Fibroblast of lung (primary cell): Measurements from ENCODE around the gene ACO2. TPM values are rescaled to one million over a fixed set of nuclear protein-coding genes. Genes with fewer than 3 reads are reported as not detected.

Experiments
- DNase-seq, 2 donors: peaks; one replicate each; pipeline versions ENCODE4 v3.0.0 to v3.0.0-alpha.2; 2010; ENCODE audit warnings: low read depth in 2 of 2
- H2AFZ ChIP-seq: 2 replicates; pipeline ENCODE4 v1.5.1; 2012; ENCODE audit warnings: low read length, control low read depth, inconsistent platforms
- H3K27ac ChIP-seq: 2 replicates; pipeline ENCODE4 v1.5.1; 2011; ENCODE audit warnings: low read length, control low read depth; ENCODE audit not compliant: insufficient read depth
- H3K27me3 ChIP-seq: 2 replicates; pipeline ENCODE4 v1.5.1; 2011; ENCODE audit warnings: mild to moderate bottlenecking, low read length; ENCODE audit not compliant: control insufficient read depth, insufficient read depth
- H3K36me3 ChIP-seq: 2 replicates; pipeline ENCODE4 v1.5.1; 2011; ENCODE audit warnings: low read length; ENCODE audit not compliant: control insufficient read depth, insufficient read depth
- H3K4me1 ChIP-seq: 2 replicates; pipeline ENCODE4 v1.5.1; 2011; ENCODE audit warnings: low read length; ENCODE audit not compliant: control insufficient read depth, insufficient read depth; ENCODE audit errors: extremely low read depth
- H3K4me2 ChIP-seq: 2 replicates; pipeline ENCODE4 v1.5.1; 2011; ENCODE audit warnings: low read length, control low read depth; ENCODE audit not compliant: insufficient read depth; ENCODE audit errors: extremely low read depth
- H3K4me3 ChIP-seq, 4 experiments: fragments of 200-600 bp in 1 of 4; sonication (generic) in 1 of 4; replicated peaks in 1 of 4; 2 replicates each; pipeline ENCODE4 v1.5.1; 2011 to 2016; ENCODE audit warnings: low read length in 4 of 4, low read depth in 3 of 4, mild to moderate bottlenecking in 3 of 4, control low read depth in 2 of 4, inconsistent platforms in 1 of 4, mixed read lengths in 1 of 4; ENCODE audit not compliant: insufficient read depth in 1 of 4; ENCODE audit errors: control extremely low read depth in 1 of 4
- H3K79me2 ChIP-seq: 2 replicates; pipeline ENCODE4 v1.5.1; 2012; ENCODE audit warnings: mild to moderate bottlenecking, low read length, inconsistent platforms; ENCODE audit not compliant: control insufficient read depth, insufficient read depth
- H3K9ac ChIP-seq: 2 replicates; pipeline ENCODE4 v1.5.1; 2011; ENCODE audit warnings: mild to moderate bottlenecking, low read length, control low read depth; ENCODE audit not compliant: insufficient read depth
- H3K9me3 ChIP-seq: 2 replicates; pipeline ENCODE4 v1.5.1; 2012; ENCODE audit warnings: low read depth, low read length; ENCODE audit not compliant: control insufficient read depth, insufficient read depth
- H4K20me1 ChIP-seq: 2 replicates; pipeline ENCODE4 v1.5.1; 2011; ENCODE audit warnings: low read length; ENCODE audit not compliant: control insufficient read depth, insufficient read depth; ENCODE audit errors: extremely low read depth
- CTCF ChIP-seq, 2 donors: IDR thresholded peaks in 1 of 2; conservative IDR thresholded peaks in 1 of 2; 1 replicate in 1 of 2; 2 replicates in 1 of 2; pipeline ENCODE4 v1.5.1; 2011 to 2012; ENCODE audit warnings: low read length in 2 of 2, control low read depth in 1 of 2, inconsistent platforms in 1 of 2, low read depth in 1 of 2, mild to moderate bottlenecking in 1 of 2
- EZH2 ChIP-seq: IDR thresholded peaks from 2 replicates; pipeline ENCODE4 v1.5.1; 2012; ENCODE audit warnings: low read length, control low read depth, mild to moderate bottlenecking; ENCODE audit errors: missing control alignments
- polyA plus RNA-seq, 2 donors: library from polyadenylated mRNA; depleted of rRNA in 1 of 2; stranded (reverse) in 1 of 2; unstranded in 1 of 2; fragments of >200 nt; gene quantifications; 2 replicates each; pipeline ENCODE4 v1.2.1, GENCODE V29; 2011 to 2012; ENCODE audit warnings: missing spikeins in 1 of 2
- total RNA-seq: library from RNA; depleted of rRNA; stranded (reverse); fragments of >200 nt; gene quantifications from 2 replicates; pipeline ENCODE4 v1.2.1, GENCODE V29; 2014

ACO2 gene
- total and polyA plus RNA-seq, 2 donors (not counting 1 experiment from before 2014, with no cell fraction given): 37.6 to 80.3 TPM

DNA sequence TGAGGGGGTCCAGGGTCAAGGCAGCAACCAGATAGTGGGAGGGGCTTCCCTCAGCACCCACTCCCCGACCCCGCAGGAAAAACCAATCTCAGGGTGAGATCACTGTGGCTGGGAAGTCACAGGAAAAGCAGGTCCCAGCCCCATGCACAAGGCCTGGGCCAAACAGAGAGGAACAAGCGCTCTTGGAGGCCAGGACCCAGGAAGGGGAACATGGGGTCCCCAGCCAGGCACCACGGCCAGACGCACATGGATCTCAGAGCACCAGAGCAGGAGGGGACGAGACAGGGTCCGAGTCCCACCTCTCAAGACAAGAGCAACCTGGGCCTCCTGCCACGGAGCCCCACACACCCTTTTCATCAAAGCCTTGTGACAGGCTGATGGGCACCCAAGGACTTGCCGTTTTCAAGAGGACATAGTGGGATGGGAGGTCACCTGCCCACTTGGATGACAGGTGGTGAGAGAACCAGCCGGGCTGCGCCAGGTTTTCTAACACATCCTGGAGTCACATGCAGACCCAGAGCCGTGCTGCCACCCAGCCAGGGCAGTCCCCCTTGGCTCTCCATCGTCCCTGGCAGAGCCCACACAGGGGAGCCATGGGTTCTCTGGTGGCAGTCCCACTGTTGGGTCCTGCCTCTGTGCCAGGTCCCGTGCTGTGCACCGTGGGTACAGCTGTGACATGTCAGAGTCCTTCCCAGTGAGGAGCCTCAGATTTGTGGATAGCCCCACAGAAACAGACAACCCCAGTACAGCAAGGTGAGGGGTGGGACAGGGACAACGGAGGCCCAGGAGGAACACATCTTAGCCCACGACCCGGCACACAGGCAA, 62.2 kb downstream of the ACO2 start:
- H3K4me3 ChIP-seq: no peak overlapping the region
- H3K27me3 ChIP-seq: no peaks in the 10 kb centered on the region
- no peaks in the 10 kb centered on the region for H4K20me1 ChIP-seq
- H3K9ac ChIP-seq: no peak overlapping the region
- H3K4me1 ChIP-seq: peaks cover 3% of the 10 kb centered on the region
- no peak overlapping the region for H3K27ac ChIP-seq
- H3K79me2 ChIP-seq: peaks cover 15% of the 10 kb centered on the region
- H3K4me2 ChIP-seq: no peak overlapping the region
- no peak for TF ChIP-seq EZH2
- no peak for TF ChIP-seq CTCF (conservative IDR thresholded peaks at IDR 0.05 in 1 of 2, IDR thresholded peaks at IDR 0.05 in 1 of 2; ENCODE audit: low read depth in 1 of 2, low read length in 2 of 2)
- no peaks in the 10 kb centered on the region for H3K9me3 ChIP-seq
- DNase-seq: no peak
- peaks cover 47% of the 10 kb centered on the region for H3K36me3 ChIP-seq
- no peak overlapping the region for H2AFZ ChIP-seq

DNA sequence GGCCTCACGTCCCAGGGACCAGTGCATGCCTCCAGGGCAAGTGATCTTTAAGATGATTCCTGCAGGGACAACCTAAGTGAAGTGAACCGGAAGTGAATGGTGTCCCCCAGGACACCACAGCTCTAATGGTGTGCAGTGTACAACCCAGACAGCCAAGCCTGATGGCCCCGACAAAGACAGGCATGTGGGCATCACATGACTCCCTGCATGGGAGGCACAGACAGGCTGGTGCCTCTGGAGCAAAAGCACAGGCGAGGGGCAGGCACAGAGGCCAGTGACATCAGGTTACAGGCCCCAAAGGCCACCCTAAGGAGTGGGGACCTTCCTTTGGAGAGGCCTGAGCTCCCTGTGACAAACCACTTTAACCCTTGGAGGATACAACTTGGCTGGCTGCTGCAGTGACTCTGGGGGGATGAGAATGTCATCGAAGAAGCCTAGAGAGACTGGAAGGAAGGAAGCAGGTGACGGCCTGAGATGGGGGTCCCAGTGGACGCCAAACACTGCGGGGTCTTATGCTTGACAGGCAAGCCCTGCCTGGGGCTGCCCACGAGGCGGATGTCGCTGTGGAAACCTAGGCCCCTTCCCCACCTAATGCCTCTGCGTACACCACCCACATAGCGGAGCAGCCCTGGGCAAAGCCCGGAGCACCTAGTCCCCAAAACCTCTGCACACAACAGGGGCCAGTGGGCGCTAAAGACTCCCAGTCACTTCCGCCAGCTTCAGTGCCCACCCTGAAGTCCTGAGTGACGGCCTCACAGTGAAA, 63.0 kb downstream of the ACO2 start:
- Histone ChIP-seq H3K4me1 (no peaks in the 10 kb centered on the region), H3K9ac (no peak overlapping the region), H3K9me3 (no peaks in the 10 kb centered on the region), H4K20me1 (no peaks in the 10 kb centered on the region), H3K4me2 (no peak overlapping the region), H3K27me3 (no peaks in the 10 kb centered on the region), H3K27ac (no peak overlapping the region), H3K79me2 (peaks cover 12% of the 10 kb centered on the region), H2AFZ (no peak overlapping the region), H3K4me3 (no peak overlapping the region), H3K36me3 (peaks cover 40% of the 10 kb centered on the region)
- TF ChIP-seq EZH2 (no peak), CTCF (conservative IDR thresholded peaks at IDR 0.05 in 1 of 2, IDR thresholded peaks at IDR 0.05 in 1 of 2; ENCODE audit: low read depth in 1 of 2, low read length in 2 of 2) (no peak)
- no peak for DNase-seq
